Peyer's patch (tissue), 4 donors: ENCODE data around the gene FOXL1. TPM values are rescaled to one million over a fixed set of nuclear protein-coding genes. Genes with fewer than 3 reads are reported as not detected.

Experiments used
- DNase-seq, 3 donors: peaks; one replicate each; pipeline ENCODE4 v3.0.0-alpha.2; 2017 to 2019
- H3K27ac ChIP-seq, 4 donors: fragments of 200-600 bp; sonication (generic); one replicate each; pipeline ENCODE4 v1.5.1; 2016 to 2019
- H3K27me3 ChIP-seq, 2 donors: fragments of 200-600 bp; sonication (generic); one replicate each; pipeline ENCODE4 v1.5.1; 2019
- H3K36me3 ChIP-seq, 3 donors: fragments of 200-600 bp; sonication (generic); one replicate each; pipeline ENCODE4 v1.5.1; 2016 to 2019
- H3K4me1 ChIP-seq, 4 donors: fragments of 200-600 bp; sonication (generic); one replicate each; pipeline ENCODE4 v1.5.1; 2016 to 2019
- H3K4me3 ChIP-seq, 4 donors: fragments of 200-600 bp; sonication (generic); 1 replicate in 3 of 4; 2 replicates in 1 of 4; pipeline ENCODE4 v1.5.1; 2016 to 2019; ENCODE audit warnings: mild to moderate bottlenecking in 1 of 4
- H3K9me3 ChIP-seq, 4 donors: fragments of 200-600 bp; sonication (generic); one replicate each; pipeline ENCODE4 v1.5.1; 2016 to 2019; ENCODE audit warnings: mild to moderate bottlenecking in 1 of 4
- CTCF ChIP-seq, 6 experiments: fragments of 450-650 bp in 4 of 6; fragments of 200-600 bp in 2 of 6; sonication (generic) in 1 of 6; IDR thresholded peaks; one replicate each; pipeline ENCODE4 v1.5.1; 2017 to 2019; ENCODE audit warnings: antibody characterized with exemption in 6 of 6, mild to moderate bottlenecking in 3 of 6, moderate library complexity in 1 of 6
- POLR2A ChIP-seq, 2 donors: fragments of 450-650 bp; IDR thresholded peaks; one replicate each; pipeline ENCODE4 v1.5.1; 2017; ENCODE audit warnings: antibody characterized with exemption in 2 of 2, mild to moderate bottlenecking in 2 of 2, moderate library complexity in 2 of 2
- total RNA-seq, 4 donors: library from RNA; depleted of rRNA; stranded (reverse); fragments of >200 nt; gene quantifications; one replicate each; pipeline ENCODE4 v1.1.0, GENCODE V29; 2016

The FOXL1 gene
- total RNA-seq, 4 donors from 2014 or later: 2.0 to 12.4 (median 3.0) TPM

GRCh38 chr16:86609661-86610060 is 31.3 kb downstream of the FOXL1 start:
- H3K4me1 ChIP-seq: no peaks in the 10 kb centered on the region
- no peak for TF ChIP-seq CTCF (IDR thresholded peaks at IDR 0.05)
- no peak for TF ChIP-seq POLR2A (IDR thresholded peaks at IDR 0.05)
- no peaks in the 10 kb centered on the region for H3K9me3 ChIP-seq
- no peaks in the 10 kb centered on the region for H3K27me3 ChIP-seq
- H3K4me3 ChIP-seq: no peak overlapping the region
- H3K36me3 ChIP-seq: no peaks in the 10 kb centered on the region
- DNase-seq: no peak
- no peak overlapping the region for H3K27ac ChIP-seq

- TF ChIP-seq POLR2A (IDR thresholded peaks at IDR 0.05) (no peak), CTCF (IDR thresholded peaks at IDR 0.05) (no peak)
- Histone ChIP-seq H3K27me3 (no peaks in the 10 kb centered on the region), H3K9me3 (no peaks in the 10 kb centered on the region), H3K4me3 (no peak overlapping the region), H3K36me3 (no peaks in the 10 kb centered on the region), H3K4me1 (no peaks in the 10 kb centered on the region), H3K27ac (no peak overlapping the region)
- DNase-seq: no peak
Measured at GRCh38 chr16:86610779-86611524, 32.6 kb downstream of the FOXL1 start.

GRCh38 chr16:86611525-86611855 is 33.1 kb downstream of the FOXL1 start:
- DNase-seq: no peak
- no peaks in the 10 kb centered on the region for H3K9me3 ChIP-seq
- no peak overlapping the region for H3K27ac ChIP-seq
- no peak overlapping the region for H3K4me3 ChIP-seq
- H3K36me3 ChIP-seq: no peaks in the 10 kb centered on the region
- H3K27me3 ChIP-seq: no peaks in the 10 kb centered on the region
- H3K4me1 ChIP-seq: no peaks in the 10 kb centered on the region
- TF ChIP-seq POLR2A (IDR thresholded peaks at IDR 0.05) (no peak), CTCF (IDR thresholded peaks at IDR 0.05) (no peak)

GRCh38 chr16:86611941-86612340 is 33.6 kb downstream of the FOXL1 start:
- H3K9me3 ChIP-seq: no peaks in the 10 kb centered on the region
- H3K36me3 ChIP-seq: no peaks in the 10 kb centered on the region
- DNase-seq: no peak
- H3K4me3 ChIP-seq: no peak overlapping the region
- H3K4me1 ChIP-seq: no peaks in the 10 kb centered on the region
- H3K27me3 ChIP-seq: no peaks in the 10 kb centered on the region
- H3K27ac ChIP-seq: no peak overlapping the region
- TF ChIP-seq CTCF (IDR thresholded peaks at IDR 0.05): no peak
- no peak for TF ChIP-seq POLR2A (IDR thresholded peaks at IDR 0.05)

GRCh38 chr16:86614699-86615098 is 36.4 kb downstream of the FOXL1 start:
- no peaks in the 10 kb centered on the region for H3K27me3 ChIP-seq
- no peaks in the 10 kb centered on the region for H3K36me3 ChIP-seq
- DNase-seq: no peak

More at GRCh38 chr16:86614699-86615098, 36.4 kb downstream of the FOXL1 start:
- Histone ChIP-seq H3K9me3 (no peaks in the 10 kb centered on the region), H3K27ac (no peak overlapping the region), H3K4me1 (no peaks in the 10 kb centered on the region), H3K4me3 (no peak overlapping the region)
- TF ChIP-seq CTCF (IDR thresholded peaks at IDR 0.05) (no peak), POLR2A (IDR thresholded peaks at IDR 0.05) (no peak)
